Esophagus muscularis mucosa (tissue), 4 donors: ENCODE measurements around the gene CHDH.

Experiments
- CTCF ChIP-seq, 3 experiments: fragments of 200-600 bp in 2 of 3; fragments of 450-650 bp in 1 of 3; sonication (generic) in 2 of 3; IDR thresholded peaks; one replicate each; pipeline ENCODE4 v1.5.1; 2017 to 2019; ENCODE audit warnings: antibody characterized with exemption in 3 of 3, mild to moderate bottlenecking in 2 of 3, moderate library complexity in 1 of 3
- EP300 ChIP-seq: sonication (generic); formaldehyde crosslinking; IDR thresholded peaks from one replicate; pipeline ENCODE4 v1.6.1; 2017; ENCODE audit warnings: antibody characterized with exemption
- POLR2A ChIP-seq: fragments of 450-650 bp; IDR thresholded peaks from one replicate; pipeline ENCODE4 v1.6.1; 2017; ENCODE audit warnings: antibody characterized with exemption, moderate library complexity, mild to moderate bottlenecking, low read depth
- POLR2AphosphoS5 ChIP-seq, 2 donors: sonication (generic); formaldehyde crosslinking; IDR thresholded peaks; one replicate each; pipeline ENCODE4 v1.6.1; 2017; ENCODE audit warnings: antibody characterized with exemption in 2 of 2

DNA sequence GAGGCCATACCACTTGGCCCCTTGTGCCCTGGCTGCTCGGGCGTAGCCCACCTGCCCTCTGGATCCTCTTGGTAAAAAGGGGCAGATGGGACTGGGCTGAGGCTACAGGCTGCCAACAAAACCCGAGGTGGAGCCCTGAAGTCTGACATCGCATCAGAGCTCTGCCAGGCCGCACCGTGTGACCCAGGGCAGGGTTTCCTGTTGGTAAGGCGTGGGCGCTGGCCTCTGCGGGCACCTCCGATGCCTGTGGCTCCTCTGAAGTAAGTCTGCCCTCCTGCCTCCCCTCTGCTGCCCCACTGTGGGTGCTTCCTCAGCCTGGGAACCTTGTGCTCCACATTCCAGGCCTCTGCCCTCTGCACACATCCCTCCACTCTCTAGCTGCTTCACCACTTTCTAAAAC is 8.9 kb downstream of the CHDH start:
- no peak for TF ChIP-seq POLR2A
- TF ChIP-seq CTCF (IDR thresholded peaks at IDR 0.05) = no peak
- no peak for TF ChIP-seq POLR2AphosphoS5 (IDR thresholded peaks at IDR 0.05)
- TF ChIP-seq EP300 = no peak
